ENCODE data around the gene WNK1. TPM values are rescaled to one million over a fixed set of nuclear protein-coding genes. Genes with fewer than 3 reads are reported as not detected.
A peak's percentile ranks its signal among the peaks of the same experiment; 100 is the strongest.
"Not testable (repeated sequence)": the region's sequence is repeated elsewhere in the genome, so short reads cannot be mapped to it uniquely, and the experiment has no call there.

Gene WNK1
- total RNA-seq, 6 experiments from 2014 or later, result 79.5 to 106 (median 94.3) TPM

GRCh38 chr12:788288-788687 lies 35.9 kb downstream of the WNK1 start:
- H3K9me3 Mint-ChIP-seq, result no peaks in the 10 kb centered on the region
- no peak overlapping the region for H3K4me3 Mint-ChIP-seq
- no peaks in the 10 kb centered on the region; the same call in 1 of the 2 replicates for H3K36me3 Mint-ChIP-seq (ENCODE audit: low read depth)
- no peaks in the 10 kb centered on the region; the same call in 1 of the 2 replicates for H3K27me3 Mint-ChIP-seq (ENCODE audit: insufficient read depth)
- peaks cover 74% of the 10 kb centered on the region for H3K4me1 Mint-ChIP-seq (ENCODE audit: low read depth)
- DNase-seq, result no peak
- no peak for TF ChIP-seq CTCF (IDR thresholded peaks at IDR 0.05)
- no peak overlapping the region for H3K27ac Mint-ChIP-seq

GRCh38 chr12:788762-789161 lies 36.4 kb downstream of the WNK1 start:
- H3K27ac Mint-ChIP-seq; DNase-seq; H3K9me3 Mint-ChIP-seq; H3K36me3 Mint-ChIP-seq (ENCODE audit: low read depth); H3K4me3 Mint-ChIP-seq; H3K27me3 Mint-ChIP-seq (ENCODE audit: insufficient read depth): not testable (repeated sequence)
- peaks cover 79% of the 10 kb centered on the region for H3K4me1 Mint-ChIP-seq (ENCODE audit: low read depth)

- Mint-ChIP-seq H3K36me3 (ENCODE audit: low read depth) (peaks cover under 1% of the 10 kb centered on the region; the same call in 1 of the 2 replicates), H3K27me3 (ENCODE audit: insufficient read depth) (no peaks in the 10 kb centered on the region; the same call in 1 of the 2 replicates), H3K4me1 (ENCODE audit: low read depth) (peaks cover 85% of the 10 kb centered on the region), H3K27ac (peak overlapping the region; percentile 10), H3K9me3 (no peaks in the 10 kb centered on the region), H3K4me3 (no peak overlapping the region)
- no peak for TF ChIP-seq CTCF (IDR thresholded peaks at IDR 0.05)
- no peak for DNase-seq
These were observed 37.6 kb downstream of the WNK1 start for GRCh38 chr12:789852-790563.

GRCh38 chr12:790608-791007 lies 38.2 kb downstream of the WNK1 start:
- Mint-ChIP-seq H3K27ac (peak overlapping the region; percentile 10), H3K9me3 (no peaks in the 10 kb centered on the region), H3K27me3 (ENCODE audit: insufficient read depth) (no peaks in the 10 kb centered on the region; the same call in 1 of the 2 replicates), H3K4me3 (no peak overlapping the region), H3K36me3 (ENCODE audit: low read depth) (peaks cover 4% of the 10 kb centered on the region), H3K4me1 (ENCODE audit: low read depth) (peaks cover 85% of the 10 kb centered on the region)
- no peak for TF ChIP-seq CTCF (IDR thresholded peaks at IDR 0.05)
- DNase-seq, result no peak

- peaks cover 4% of the 10 kb centered on the region for H3K36me3 Mint-ChIP-seq (ENCODE audit: low read depth)
- H3K27ac Mint-ChIP-seq, result peak overlapping the region; percentile 18; the same call in 1 of the 2 replicates
- H3K4me1 Mint-ChIP-seq (ENCODE audit: low read depth), result peaks cover 81% of the 10 kb centered on the region
- H3K27me3 Mint-ChIP-seq (ENCODE audit: insufficient read depth), result no peaks in the 10 kb centered on the region; the same call in 1 of the 2 replicates
- H3K9me3 Mint-ChIP-seq, result no peaks in the 10 kb centered on the region
- no peak for DNase-seq
- no peak overlapping the region for H3K4me3 Mint-ChIP-seq
- TF ChIP-seq CTCF (IDR thresholded peaks at IDR 0.05), result no peak
These were observed 40.7 kb downstream of the WNK1 start for GRCh38 chr12:793037-793436.

GRCh38 chr12:793711-794110 lies 41.3 kb downstream of the WNK1 start:
- Mint-ChIP-seq H3K4me3 (no peak overlapping the region), H3K27me3 (ENCODE audit: insufficient read depth) (no peaks in the 10 kb centered on the region; the same call in 1 of the 2 replicates), H3K36me3 (ENCODE audit: low read depth) (peaks cover 4% of the 10 kb centered on the region), H3K9me3 (no peaks in the 10 kb centered on the region), H3K27ac (no peak overlapping the region; the same call in 1 of the 2 replicates), H3K4me1 (ENCODE audit: low read depth) (peaks cover 80% of the 10 kb centered on the region)
- DNase-seq, result no peak
- TF ChIP-seq CTCF (IDR thresholded peaks at IDR 0.05), result no peak

Measured in HFFc6 (cell line).